HCT116 (cell line): ENCODE data around the gene C2orf68. TPM values are rescaled to one million over a fixed set of nuclear protein-coding genes. Genes with fewer than 3 reads are reported as not detected.

Experiments used
- ATAC-seq: fragments of 200-7000 bp; cut with Tn5 transposase; 2 replicates; pipeline ENCODE4 v1.9.1; 2020; ENCODE audit warnings: mild to moderate bottlenecking, moderate library complexity
- BruUV-seq: library from RNA; stranded (reverse); fragments of 400-500 nt; replicated peaks from 2 replicates; lab custom pipeline; 2021; lab: Mats Ljungman, UMichigan
- CTCF ChIA-PET: fragments of 300-600 bp; sonication (Branson Sonifier 250); formaldehyde crosslinking; loops from one replicate; lab custom pipeline; 2021; ENCODE audit warnings: antibody characterized with exemption; lab: Charles Lee
- POLR2A ChIA-PET: fragments of 300-600, 350-600 bp; sonication (Branson Sonifier 250); formaldehyde crosslinking; loops from one replicate; lab custom pipeline; 2021; ENCODE audit warnings: antibody characterized with exemption; lab: Charles Lee
- RAD21 ChIA-PET, 2 experiments: fragments of 300-600 bp; sonication (Branson Sonifier 250); formaldehyde crosslinking; loops; one replicate each; lab custom pipeline; 2023; ENCODE audit warnings: low total read pairs in 2 of 2; ENCODE audit not compliant: uncharacterized antibody in 2 of 2, unreplicated experiment in 2 of 2, low non-redundant PET in 1 of 2; lab: Charles Lee
- DNase-seq: peaks from one replicate; pipeline ENCODE4 v3.0.0-alpha.2; 2010; ENCODE audit warnings: low read depth, low spot score
- H2AFZ ChIP-seq: fragments of 200-600 bp; shearing (Covaris generic), sonication (generic); 2 replicates; pipeline ENCODE4 v1.6.1; 2017; ENCODE audit warnings: low read depth, mixed run types, mixed read lengths, antibody characterized with exemption, low read length; ENCODE audit not compliant: poor library complexity, severe bottlenecking
- H3K27ac ChIP-seq: 2 replicates; pipeline ENCODE4 v1.5.1; 2012; ENCODE audit warnings: low read depth, low read length
- H3K27me3 ChIP-seq: fragments of 200-600 bp; sonication (generic); 2 replicates; pipeline ENCODE4 v1.6.1; 2016; ENCODE audit warnings: mixed run types, low read length, mixed read lengths; ENCODE audit not compliant: insufficient read depth
- H3K36me3 ChIP-seq, 2 experiments: fragments of 200-500 bp in 1 of 2; fragments of 200-600 bp in 1 of 2; sonication (Bioruptor generic) in 1 of 2; sonication (generic) in 1 of 2; 2 replicates each; pipeline versions ENCODE4 v1.5.1 to v1.6.1; 2014 to 2016; ENCODE audit warnings: low read length in 2 of 2, inconsistent platforms in 1 of 2, mixed read lengths in 1 of 2, mixed run types in 1 of 2; ENCODE audit not compliant: insufficient read depth in 2 of 2, control insufficient read depth in 1 of 2
- H3K4me1 ChIP-seq, 2 experiments: fragments of 200-600 bp in 1 of 2; sonication (generic) in 1 of 2; 2 replicates each; pipeline versions ENCODE4 v1.5.1 to v1.6.1; 2012 to 2017; ENCODE audit warnings: low read length in 2 of 2, inconsistent platforms in 1 of 2, mild to moderate bottlenecking in 1 of 2, mixed read lengths in 1 of 2, mixed run types in 1 of 2, moderate library complexity in 1 of 2; ENCODE audit not compliant: insufficient read depth in 2 of 2, control insufficient read depth in 1 of 2
- H3K4me2 ChIP-seq: fragments of 200-600 bp; sonication (generic); 2 replicates; pipeline ENCODE4 v1.6.1; 2017; ENCODE audit warnings: mixed run types, low read length, mixed read lengths
- H3K4me3 ChIP-seq, 2 experiments: fragments of 200-600 bp in 1 of 2; sonication (generic) in 1 of 2; replicated peaks in 1 of 2; 2 replicates each; pipeline ENCODE4 v1.5.1; 2011 to 2016; ENCODE audit warnings: low read length in 2 of 2, control low read depth in 1 of 2, low read depth in 1 of 2, mild to moderate bottlenecking in 1 of 2, mixed read lengths in 1 of 2, mixed run types in 1 of 2
- H3K79me2 ChIP-seq: fragments of 200-600 bp; sonication (generic); 2 replicates; pipeline ENCODE4 v1.6.1; 2017; ENCODE audit warnings: mild to moderate bottlenecking, mixed run types, low read length, moderate library complexity, mixed read lengths; ENCODE audit not compliant: insufficient read depth
- H3K9ac ChIP-seq: fragments of 200-600 bp; sonication (generic); 2 replicates; pipeline ENCODE4 v1.6.1; 2016; ENCODE audit warnings: low read length, mixed read lengths
- H3K9me2 ChIP-seq: fragments of 200-600 bp; sonication (generic), shearing (Covaris generic); 2 replicates; pipeline ENCODE4 v1.6.1; 2017; ENCODE audit warnings: mixed run types, mild to moderate bottlenecking, moderate library complexity; ENCODE audit not compliant: insufficient read depth
- H3K9me3 ChIP-seq, 2 experiments: fragments of 200-500 bp in 1 of 2; fragments of 200-600 bp in 1 of 2; sonication (Bioruptor generic) in 1 of 2; sonication (generic) in 1 of 2; 2 replicates each; pipeline ENCODE4 v1.6.1; 2014 to 2017; ENCODE audit warnings: low read length in 2 of 2, mixed read lengths in 2 of 2, inconsistent platforms in 1 of 2, low read depth in 1 of 2, mild to moderate bottlenecking in 1 of 2, mixed run types in 1 of 2, moderate library complexity in 1 of 2; ENCODE audit not compliant: control insufficient read depth in 1 of 2, insufficient read depth in 1 of 2
- H4K20me1 ChIP-seq: fragments of 200-600 bp; sonication (generic), shearing (Covaris generic); 2 replicates; pipeline ENCODE4 v1.6.1; 2017; ENCODE audit warnings: mixed run types, mild to moderate bottlenecking, moderate library complexity; ENCODE audit not compliant: insufficient read depth
- CBX3 ChIP-seq: IDR thresholded peaks from 2 replicates; pipeline ENCODE4 v1.6.1; 2012; ENCODE audit warnings: low read depth
- CEBPB ChIP-seq: IDR thresholded peaks from 2 replicates; pipeline ENCODE4 v1.6.1; 2012; ENCODE audit warnings: low read depth
- EGR1 ChIP-seq: IDR thresholded peaks from 2 replicates; pipeline ENCODE4 v1.6.1; 2012; ENCODE audit warnings: low read depth
- ELF1 ChIP-seq: IDR thresholded peaks from 2 replicates; pipeline ENCODE4 v1.6.1; 2012; ENCODE audit warnings: low read depth, borderline replicate concordance
- EZH2 ChIP-seq: fragments of 200-600 bp; sonication (generic); IDR thresholded peaks from 2 replicates; pipeline ENCODE4 v1.6.1; 2017; ENCODE audit warnings: antibody characterized with exemption, mixed run types
- EZH2phosphoT487 ChIP-seq: fragments of 200-600 bp; IDR thresholded peaks from 2 replicates; pipeline ENCODE4 v1.6.1; 2018; ENCODE audit warnings: antibody characterized with exemption, borderline replicate concordance
- FOSL1 ChIP-seq: IDR thresholded peaks from 2 replicates; pipeline ENCODE4 v1.6.1; 2012; ENCODE audit warnings: low read depth
- JUND ChIP-seq: IDR thresholded peaks from 2 replicates; pipeline ENCODE4 v1.6.1; 2012
- MAX ChIP-seq: IDR thresholded peaks from 2 replicates; pipeline ENCODE4 v1.6.1; 2012
- POLR2AphosphoS5 ChIP-seq: IDR thresholded peaks from 2 replicates; pipeline ENCODE4 v1.6.1; 2011; ENCODE audit warnings: mild to moderate bottlenecking, low read depth, low read length, moderate library complexity
- REST ChIP-seq: IDR thresholded peaks from 2 replicates; pipeline ENCODE4 v1.6.1; 2012; ENCODE audit warnings: low read depth
- SIN3A ChIP-seq: IDR thresholded peaks from 2 replicates; pipeline ENCODE4 v1.6.1; 2012; ENCODE audit warnings: low read depth
- SP1 ChIP-seq: IDR thresholded peaks from 2 replicates; pipeline ENCODE4 v1.6.1; 2012; ENCODE audit warnings: low read depth
- TCF7L2 ChIP-seq: IDR thresholded peaks from 2 replicates; pipeline ENCODE4 v1.7.0; 2011; ENCODE audit warnings: borderline replicate concordance, inconsistent platforms; ENCODE audit not compliant: insufficient read depth, insufficient read length; ENCODE audit errors: extremely low read depth
- ZBTB33 ChIP-seq: IDR thresholded peaks from 2 replicates; pipeline ENCODE4 v1.6.1; 2011; ENCODE audit warnings: mild to moderate bottlenecking, low read length, moderate library complexity; ENCODE audit not compliant: insufficient replicate concordance; ENCODE audit errors: extremely low read depth
- ZFX ChIP-seq: fragments of 450-650 bp; IDR thresholded peaks from 2 replicates; pipeline ENCODE4 v1.6.1; 2017
- ZNF274 ChIP-seq: fragments of 200-500 bp; sonication (Bioruptor generic); IDR thresholded peaks from 2 replicates; pipeline ENCODE4 v1.6.1; 2014; ENCODE audit warnings: mild to moderate bottlenecking, low read depth, low read length, inconsistent platforms
- intact Hi-C: fragments of 100-400 bp; cut with micrococcal nuclease; formaldehyde crosslinking; loops from 2 replicates; pipeline ENCODE4 v1.10.0; 2022
- total RNA-seq: library from RNA; stranded (reverse); gene quantifications from one replicate; pipeline ENCODE4 v1.2.1, GENCODE V29; 2021; ENCODE audit not compliant: unreplicated experiment

Gene C2orf68
- total RNA-seq, 1 experiment from 2014 or later: 21.8 TPM

GRCh38 chr2:85649201-85650190 is 37.6 kb upstream of the C2orf68 start:
- H3K4me3 ChIP-seq: no peak overlapping the region
- H3K9me3 ChIP-seq: no peaks in the 10 kb centered on the region
- peaks cover 21% of the 10 kb centered on the region; the same call in 1 of the 2 replicates for H3K79me2 ChIP-seq
- POLR2A ChIA-PET: no interaction called here
- CTCF ChIA-PET: interaction anchor here (1.0 to 2.4 kb wide), 5 partner anchors 12 to 165 kb away, joined by 3 to 13 read pairs (median 3); no protein-coding TSS in a partner anchor
- BruUV-seq: no TSS peak
- ATAC-seq: no peak
- no peaks in the 10 kb centered on the region for H3K4me1 ChIP-seq
- H3K9ac ChIP-seq: no peak overlapping the region
- DNase-seq: no peak
- no peak overlapping the region for H3K4me2 ChIP-seq
- TF ChIP-seq MAX (no peak), ZNF274 (no peak), TCF7L2 (no peak), REST (no peak), ZFX (no peak), EZH2 (no peak), JUND (no peak), CEBPB (no peak), POLR2AphosphoS5 (no peak), CBX3 (no peak), SP1 (no peak), ELF1 (no peak), SIN3A (no peak), EZH2phosphoT487 (no peak), EGR1 (no peak), FOSL1 (no peak), ZBTB33 (no peak)
- TF ChIP-seq, all 23 proteins: peak for 0
- RAD21 ChIA-PET: interaction anchor here in 1 of 2 experiments (0.6 kb wide), 1 partner anchor 17 kb away, joined by 3 read pairs; no protein-coding TSS in a partner anchor
- H3K9me2 ChIP-seq: no peaks in the 10 kb centered on the region
- intact Hi-C loops: no loop called here
- no peaks in the 10 kb centered on the region for H4K20me1 ChIP-seq
- no peak overlapping the region for H3K27ac ChIP-seq
- no peaks in the 10 kb centered on the region for H3K27me3 ChIP-seq
- peaks cover 51 to 71% of the 10 kb centered on the region in 2 experiments for H3K36me3 ChIP-seq
- H2AFZ ChIP-seq: no peak overlapping the region
